ENCODE results near the gene TALDO1. TPM values are rescaled to one million over a fixed set of nuclear protein-coding genes. Genes with fewer than 3 reads are reported as not detected.

The TALDO1 gene
- total RNA-seq, 2 experiments from 2014 or later, result 199 to 206 TPM

DNA sequence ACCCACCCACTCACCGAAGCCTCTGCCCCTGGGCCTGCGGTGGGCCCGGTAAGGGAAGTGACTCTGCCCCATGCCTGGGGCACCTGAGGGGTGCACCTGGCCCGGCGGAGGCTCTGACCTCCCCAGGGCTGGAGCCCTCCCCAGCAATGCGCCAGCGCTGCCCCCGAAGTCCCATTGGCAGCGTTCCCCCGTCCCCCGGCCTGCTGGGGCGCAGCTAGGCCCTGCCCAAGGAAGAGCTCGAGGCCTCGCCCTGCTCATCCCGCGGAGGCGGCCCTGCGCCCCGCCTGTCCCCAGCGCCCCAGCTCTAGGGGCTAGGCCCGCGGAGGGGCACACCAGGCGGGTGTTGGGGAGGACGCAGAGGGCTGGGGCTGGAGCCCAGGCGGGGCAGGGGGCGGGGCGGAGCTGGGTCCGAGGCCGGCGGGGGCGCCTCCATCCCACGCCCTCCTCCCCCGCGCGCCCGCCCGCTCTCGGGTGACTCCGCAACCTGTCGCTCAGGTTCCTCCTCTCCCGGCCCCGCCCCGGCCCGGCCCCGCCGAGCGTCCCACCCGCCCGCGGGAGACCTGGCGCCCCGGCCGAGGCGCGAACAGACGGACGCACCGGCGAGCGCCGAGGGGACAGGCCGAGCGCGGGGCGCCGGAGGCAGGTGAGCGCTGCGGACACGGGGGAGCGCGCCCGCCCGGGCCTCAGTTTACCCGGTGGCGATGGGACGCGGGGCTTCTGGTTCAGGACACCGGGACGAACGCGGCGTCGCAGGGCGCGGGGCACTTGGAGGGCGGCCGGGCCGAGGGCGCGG lies 41.4 kb upstream of the TALDO1 start, which contains the start of gene EPS8L2:
Gene EPS8L2, plus strand, starts transcription at position 586 of the 793 bp plus-strand sequence. CDS start 3,177 bp downstream, outside the sequence.
- POLR2A ChIA-PET, result interaction anchor here (0.6 to 2.0 kb wide), 7 partner anchors 9 to 119 kb away, joined by 3 to 7 read pairs (median 3); partner anchors contain the start of genes DEAF1 and TMEM80
- Mint-ChIP-seq H3K4me1 (peaks cover 7% of the 10 kb centered on the region), H3K9me3 (no peaks in the 10 kb centered on the region), H3K36me3 (peaks cover 3% of the 10 kb centered on the region), H3K27me3 (peaks cover 8% of the 10 kb centered on the region), H3K27ac (peak within 1 kb of the TSS; percentile 61), H3K4me3 (peak within 1 kb of the TSS; percentile 25)
- ATAC-seq (ENCODE audit: low read depth) (peak; percentile 55), DNase-seq (no peak)

DNA sequence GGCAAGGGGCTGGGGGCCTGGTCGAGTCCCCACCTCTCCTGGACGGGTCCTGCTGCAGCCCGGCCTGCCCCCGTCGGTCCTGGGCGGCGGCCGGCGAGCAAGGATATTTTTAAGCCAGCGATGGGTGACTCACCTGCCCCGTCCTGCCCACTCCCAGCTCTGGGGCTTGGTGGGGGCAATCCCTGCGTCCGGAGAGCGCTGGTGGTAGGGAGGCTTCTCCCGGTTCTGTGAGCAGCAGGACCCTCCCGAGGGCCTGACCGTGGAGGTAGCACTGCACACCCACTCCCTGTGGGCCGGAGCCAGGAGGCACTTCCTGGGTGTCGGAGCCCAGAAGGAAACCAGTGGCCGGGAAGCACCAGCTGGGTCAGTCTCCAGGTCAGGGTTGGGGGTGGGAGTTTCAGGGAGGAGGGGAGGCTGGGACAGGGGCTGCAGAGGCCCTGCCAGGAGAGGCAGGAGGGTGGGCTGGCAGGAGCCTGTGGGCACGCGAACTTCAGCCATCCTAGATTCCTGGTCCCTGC lies 40.8 kb upstream of the TALDO1 start:
- Mint-ChIP-seq H3K9me3 (no peaks in the 10 kb centered on the region), H3K36me3 (no peaks in the 10 kb centered on the region), H3K4me1 (peaks cover 11% of the 10 kb centered on the region), H3K4me3 (no peak overlapping the region), H3K27me3 (peaks cover 12% of the 10 kb centered on the region), H3K27ac (no peak overlapping the region)
- no peak for ATAC-seq (ENCODE audit: low read depth)
- DNase-seq, result no peak
- POLR2A ChIA-PET, result interaction anchor here (0.6 to 1.5 kb wide), 4 partner anchors 8 to 118 kb away, joined by 3 to 5 read pairs (median 4); no protein-coding TSS in a partner anchor

GRCh38 chr11:706957-707816 lies 40.1 kb upstream of the TALDO1 start:
- Mint-ChIP-seq H3K36me3 (no peaks in the 10 kb centered on the region), H3K4me3 (peak overlapping the region; percentile 19), H3K4me1 (peaks cover 11% of the 10 kb centered on the region), H3K27me3 (peaks cover 12% of the 10 kb centered on the region), H3K27ac (no peak overlapping the region), H3K9me3 (no peaks in the 10 kb centered on the region)
- DNase-seq (no peak), ATAC-seq (ENCODE audit: low read depth) (no peak)
- POLR2A ChIA-PET, result interaction anchor here (0.5 to 1.5 kb wide), 4 partner anchors 10 to 117 kb away, joined by 3 to 5 read pairs (median 3); no protein-coding TSS in a partner anchor

GRCh38 chr11:707817-708420 lies 39.3 kb upstream of the TALDO1 start:
- no peak overlapping the region for H3K27ac Mint-ChIP-seq
- peaks cover 12% of the 10 kb centered on the region for H3K27me3 Mint-ChIP-seq
- H3K36me3 Mint-ChIP-seq, result no peaks in the 10 kb centered on the region
- H3K9me3 Mint-ChIP-seq, result no peaks in the 10 kb centered on the region
- ATAC-seq (ENCODE audit: low read depth) (no peak), DNase-seq (no peak)
- H3K4me1 Mint-ChIP-seq, result peaks cover 11% of the 10 kb centered on the region
- H3K4me3 Mint-ChIP-seq, result no peak overlapping the region
- POLR2A ChIA-PET, result no interaction called here

DNA sequence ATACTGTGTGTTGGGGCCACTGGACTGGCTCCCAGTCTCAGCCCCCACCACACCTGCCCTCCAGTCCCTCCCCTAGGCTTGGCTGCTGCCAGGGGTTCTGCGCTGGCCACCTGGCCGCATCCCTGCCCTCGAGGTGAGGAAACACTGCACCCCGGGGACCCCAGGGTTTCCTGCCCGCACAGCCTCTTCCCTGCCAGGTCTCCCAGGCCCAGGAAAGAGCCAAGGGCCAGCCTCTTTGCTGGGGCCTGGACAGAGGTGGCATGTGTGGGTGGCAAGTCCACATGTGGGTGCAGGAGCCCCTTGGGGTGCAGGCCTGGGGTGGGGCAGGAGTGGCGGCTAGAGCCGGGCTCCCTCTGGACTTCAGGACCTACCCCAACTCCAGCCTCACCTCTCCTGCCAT lies 38.8 kb upstream of the TALDO1 start:
- H3K4me1 Mint-ChIP-seq, result peaks cover 11% of the 10 kb centered on the region
- no peaks in the 10 kb centered on the region for H3K36me3 Mint-ChIP-seq
- POLR2A ChIA-PET, result interaction anchor here (0.7 kb wide), 1 partner anchor 54 kb away, joined by 5 read pairs; no protein-coding TSS in a partner anchor
- peaks cover 12% of the 10 kb centered on the region for H3K27me3 Mint-ChIP-seq
- no peak for ATAC-seq (ENCODE audit: low read depth)
- no peaks in the 10 kb centered on the region for H3K9me3 Mint-ChIP-seq
- no peak overlapping the region for H3K27ac Mint-ChIP-seq
- H3K4me3 Mint-ChIP-seq, result no peak overlapping the region
- DNase-seq, result no peak

DNA sequence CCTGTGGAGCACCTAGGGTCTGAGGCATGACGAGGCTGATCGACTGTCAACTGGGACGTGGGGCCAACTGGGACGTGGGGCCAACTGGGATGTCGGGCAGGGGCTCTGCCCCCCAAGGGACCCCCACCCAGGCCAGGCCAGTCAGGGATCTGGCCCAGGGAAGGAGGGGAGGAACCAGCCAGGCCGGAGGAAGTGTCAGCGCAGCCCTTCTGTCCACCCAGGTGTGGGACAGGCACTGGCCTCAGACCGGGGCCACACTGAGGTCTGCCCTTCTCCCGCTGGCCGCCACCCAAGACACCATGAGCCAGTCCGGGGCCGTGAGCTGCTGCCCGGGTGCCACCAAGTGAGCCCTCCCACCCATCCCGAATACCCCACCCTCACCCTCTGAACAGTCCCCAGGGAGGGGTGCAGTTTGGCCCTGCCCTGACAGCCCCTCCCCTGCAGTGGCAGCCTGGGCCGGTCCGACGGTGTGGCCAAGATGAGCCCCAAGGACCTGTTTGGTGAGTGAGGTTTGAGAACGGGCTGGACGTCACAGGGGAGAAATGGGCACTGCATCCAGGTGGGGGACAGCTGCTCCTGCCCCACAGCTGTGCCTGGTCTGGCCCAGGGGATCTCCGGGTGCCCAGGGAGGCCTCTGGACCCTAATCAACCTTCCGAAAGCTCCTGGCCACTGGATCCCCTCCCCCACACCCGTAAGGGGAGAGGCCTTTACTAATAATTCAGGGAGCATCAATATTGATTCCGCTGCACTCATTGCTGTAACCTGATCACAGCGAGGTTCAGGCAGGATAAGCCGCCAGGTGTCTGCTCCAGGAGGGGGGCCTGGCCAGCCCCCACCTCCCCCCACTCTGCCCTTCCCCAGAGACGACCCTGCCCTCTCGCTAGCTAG lies 37.9 kb upstream of the TALDO1 start:
- POLR2A ChIA-PET, result interaction anchor here (0.5 to 0.7 kb wide), 2 partner anchors 55 to 69 kb away, joined by 4 to 5 read pairs; no protein-coding TSS in a partner anchor
- Mint-ChIP-seq H3K9me3 (no peaks in the 10 kb centered on the region), H3K27ac (no peak overlapping the region), H3K27me3 (peaks cover 12% of the 10 kb centered on the region), H3K4me1 (peaks cover 11% of the 10 kb centered on the region), H3K4me3 (no peak overlapping the region), H3K36me3 (no peaks in the 10 kb centered on the region)
- ATAC-seq (ENCODE audit: low read depth) (no peak), DNase-seq (no peak)

DNA sequence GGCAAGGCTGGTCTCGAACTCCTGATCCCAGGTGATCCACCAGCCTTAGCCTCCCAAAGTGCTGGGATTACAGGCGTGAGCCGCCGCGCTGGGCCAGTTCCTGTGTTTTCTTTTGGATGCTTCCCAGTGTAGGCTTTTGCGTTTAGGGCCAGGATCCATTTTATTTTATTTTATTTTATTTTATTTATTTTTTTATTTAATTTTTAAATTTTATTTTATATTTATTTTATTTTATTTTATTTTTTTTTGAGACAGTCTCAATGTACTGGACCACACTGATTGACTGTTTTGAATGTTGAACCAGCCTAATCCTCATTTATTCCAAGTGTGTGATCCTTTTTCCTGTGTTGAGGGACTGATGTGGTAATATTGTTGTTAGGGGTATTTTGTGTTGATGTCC lies 32.8 kb upstream of the TALDO1 start:
- Mint-ChIP-seq H3K9me3 (peaks cover 5% of the 10 kb centered on the region), H3K4me3 (no peak overlapping the region), H3K27ac (no peak overlapping the region), H3K36me3 (peaks cover 2% of the 10 kb centered on the region), H3K4me1 (peaks cover 10% of the 10 kb centered on the region), H3K27me3 (peaks cover 17% of the 10 kb centered on the region)
- ATAC-seq (ENCODE audit: low read depth), result no peak
- no peak for DNase-seq
- POLR2A ChIA-PET, result interaction anchor here (0.7 kb wide), 1 partner anchor 8 kb away, joined by 4 read pairs; no protein-coding TSS in a partner anchor

- peaks cover 25% of the 10 kb centered on the region for H3K27me3 Mint-ChIP-seq
- H3K27ac Mint-ChIP-seq, result no peak overlapping the region
- no peak for ATAC-seq (ENCODE audit: low read depth)
These were observed 27.8 kb upstream of the TALDO1 start for GRCh38 chr11:719214-720016.

DNA sequence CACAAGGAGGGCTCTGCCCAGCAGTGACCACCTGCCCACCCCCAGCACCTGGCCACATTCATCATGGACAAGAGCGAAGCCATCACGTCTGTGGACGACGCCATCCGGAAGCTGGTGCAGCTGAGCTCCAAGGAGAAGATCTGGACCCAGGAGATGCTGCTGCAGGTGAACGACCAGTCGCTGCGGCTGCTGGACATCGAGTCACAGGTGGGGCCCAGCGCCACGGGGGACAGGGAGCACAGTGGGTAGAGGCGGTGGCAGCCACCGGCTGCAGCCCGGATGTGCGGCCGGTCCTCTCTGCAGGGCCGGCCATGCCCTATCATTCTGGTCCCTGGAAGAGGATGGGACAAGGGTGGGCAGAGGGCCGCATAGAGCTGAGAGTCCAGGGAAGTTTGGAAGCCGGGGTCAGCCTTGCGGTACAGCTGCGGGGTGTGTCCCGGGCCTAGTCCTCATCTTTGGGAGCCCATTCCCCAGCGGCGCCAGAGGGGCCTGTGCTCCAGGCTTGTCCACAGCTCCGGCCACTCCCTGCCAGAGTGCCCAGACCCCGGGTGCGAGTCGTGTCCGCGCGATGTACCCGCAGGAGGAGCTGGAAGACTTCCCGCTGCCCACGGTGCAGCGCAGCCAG lies 27.1 kb upstream of the TALDO1 start:
- POLR2A ChIA-PET, result interaction anchor here (0.8 to 5.5 kb wide), 4 partner anchors 25 to 185 kb away, joined by 3 to 26 read pairs (median 6); partner anchors contain the start of genes DEAF1, HRAS, LMNTD2 and TMEM80
- no peak for DNase-seq
- H3K27ac Mint-ChIP-seq, result no peak overlapping the region
- no peak for ATAC-seq (ENCODE audit: low read depth)
- H3K27me3 Mint-ChIP-seq, result peaks cover 24% of the 10 kb centered on the region
- peaks cover 2% of the 10 kb centered on the region for H3K9me3 Mint-ChIP-seq
- peak overlapping the region; percentile 51 for H3K4me3 Mint-ChIP-seq
- H3K36me3 Mint-ChIP-seq, result no peaks in the 10 kb centered on the region
- peaks cover 12% of the 10 kb centered on the region for H3K4me1 Mint-ChIP-seq

More at GRCh38 chr11:719214-720016, 27.8 kb upstream of the TALDO1 start:
- peaks cover 5% of the 10 kb centered on the region for H3K9me3 Mint-ChIP-seq
- peak overlapping the region; percentile 51 for H3K4me3 Mint-ChIP-seq
- H3K36me3 Mint-ChIP-seq, result peaks cover 2% of the 10 kb centered on the region
- POLR2A ChIA-PET, result interaction anchor here (0.8 to 5.5 kb wide), 3 partner anchors 24 to 164 kb away, joined by 3 to 26 read pairs (median 7); partner anchors contain the start of genes DEAF1, LMNTD2 and TMEM80
- DNase-seq, result no peak
- peaks cover 11% of the 10 kb centered on the region for H3K4me1 Mint-ChIP-seq

DNA sequence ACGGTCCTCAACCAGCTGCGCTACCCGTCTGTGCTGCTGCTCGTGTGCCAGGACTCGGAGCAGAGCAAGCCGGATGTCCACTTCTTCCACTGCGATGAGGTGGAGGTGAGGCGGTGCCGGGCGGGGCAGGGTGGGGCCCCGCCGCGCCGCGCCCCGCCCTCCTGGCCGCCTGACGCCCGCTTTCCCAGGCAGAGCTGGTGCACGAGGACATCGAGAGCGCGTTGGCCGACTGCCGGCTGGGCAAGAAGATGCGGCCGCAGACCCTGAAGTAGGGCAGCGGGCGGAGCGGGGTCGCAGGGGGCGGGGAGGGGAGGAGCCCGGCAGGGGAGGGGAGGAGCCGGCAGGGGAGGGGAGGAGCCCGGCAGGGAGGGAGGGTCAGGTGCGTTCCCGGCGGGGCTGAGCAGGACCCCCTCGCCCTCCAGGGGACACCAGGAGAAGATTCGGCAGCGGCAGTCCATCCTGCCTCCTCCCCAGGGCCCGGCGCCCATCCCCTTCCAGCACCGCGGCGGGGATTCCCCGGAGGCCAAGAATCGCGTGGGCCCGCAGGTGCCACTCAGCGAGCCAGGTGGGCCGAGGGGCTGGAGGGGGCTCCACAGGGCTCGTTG lies 26.5 kb upstream of the TALDO1 start:
- ATAC-seq (ENCODE audit: low read depth) (peak; percentile 68), DNase-seq (peak; percentile 73)
- Mint-ChIP-seq H3K4me3 (peak overlapping the region; percentile 49), H3K27me3 (peaks cover 22% of the 10 kb centered on the region), H3K36me3 (no peaks in the 10 kb centered on the region), H3K27ac (no peak overlapping the region), H3K9me3 (no peaks in the 10 kb centered on the region), H3K4me1 (peaks cover 12% of the 10 kb centered on the region)
- POLR2A ChIA-PET, result interaction anchor here (1.5 to 5.5 kb wide), 4 partner anchors 25 to 185 kb away, joined by 3 to 26 read pairs (median 6); partner anchors contain the start of genes DEAF1, HRAS, PHRF1 and TMEM80
